Left ventricle myocardium inferior (tissue), 1 donor: Measurements from ENCODE around the gene SEMA4C. TPM values are rescaled to one million over a fixed set of nuclear protein-coding genes. Genes with fewer than 3 reads are reported as not detected.

Source experiments
- DNase-seq: peaks from one replicate; pipeline ENCODE4 v3.0.0-alpha.2; 2020
- H3K27ac ChIP-seq: fragments of 200-600 bp; replicated peaks from 2 replicates; pipeline ENCODE4 v1.8.0; 2021
- H3K27me3 ChIP-seq: fragments of 200-600 bp; 2 replicates; pipeline ENCODE4 v1.8.0; 2021; ENCODE audit warnings: low read depth
- H3K36me3 ChIP-seq: fragments of 200-600 bp; 2 replicates; pipeline ENCODE4 v1.8.0; 2021
- H3K4me1 ChIP-seq: fragments of 200-600 bp; 2 replicates; pipeline ENCODE4 v1.8.0; 2021
- H3K4me3 ChIP-seq: fragments of 200-600 bp; 2 replicates; pipeline ENCODE4 v1.8.0; 2021; ENCODE audit warnings: mild to moderate bottlenecking, moderate library complexity
- H3K9me3 ChIP-seq: fragments of 200-600 bp; replicated peaks from 2 replicates; pipeline ENCODE4 v1.8.0; 2021
- CTCF ChIP-seq: fragments of 200-600 bp; IDR thresholded peaks from 2 replicates; pipeline ENCODE4 v1.8.0; 2021; ENCODE audit warnings: antibody characterized with exemption, mild to moderate bottlenecking, borderline replicate concordance
- intact Hi-C: fragments of 100-400 bp; cut with micrococcal nuclease; formaldehyde crosslinking; loops from one replicate; pipeline ENCODE4 v1.11.0; 2022
- total RNA-seq: library from RNA; stranded (reverse); fragmentation: NEBNext Ultra II Directional; extraction: Animal tissue kit (Norgen Biotek cat#: 25700); gene quantifications from one replicate; pipeline ENCODE4 v1.2.1, GENCODE V29; 2021
- donor health status: DM: no; HTN: yes; CAD: no; lungs with severe emphysema.

The SEMA4C gene
- total RNA-seq, 1 donor from 2014 or later = 16.6 TPM

GRCh38 chr2:96856776-96857666 lies 12.9 kb downstream of the SEMA4C start:
- H3K9me3 ChIP-seq = no peaks in the 10 kb centered on the region
- peaks cover 51% of the 10 kb centered on the region for H3K4me1 ChIP-seq
- DNase-seq = no peak
- H3K27me3 ChIP-seq = no peaks in the 10 kb centered on the region
- H3K36me3 ChIP-seq = peaks cover 43% of the 10 kb centered on the region
- no peak for TF ChIP-seq CTCF
- peak overlapping the region; percentile 90 for H3K4me3 ChIP-seq
- H3K27ac ChIP-seq = peak overlapping the region; percentile 87
- intact Hi-C loops = loop anchor here (5.0 kb wide), 1 partner anchor 95 kb away; no protein-coding TSS in a partner anchor

- peaks cover 57% of the 10 kb centered on the region for H3K36me3 ChIP-seq
- no peaks in the 10 kb centered on the region for H3K27me3 ChIP-seq
- intact Hi-C loops = no loop called here
- H3K4me1 ChIP-seq = peaks cover 19% of the 10 kb centered on the region
- no peaks in the 10 kb centered on the region for H3K9me3 ChIP-seq
- no peak for DNase-seq
- TF ChIP-seq CTCF = no peak
- no peak overlapping the region for H3K4me3 ChIP-seq
- H3K27ac ChIP-seq = no peak overlapping the region
Observed at GRCh38 chr2:96853321-96853720, 16.6 kb downstream of the SEMA4C start.

GRCh38 chr2:96852667-96853066 lies 17.2 kb downstream of the SEMA4C start:
- Histone ChIP-seq H3K4me3 (no peak overlapping the region), H3K27ac (no peak overlapping the region), H3K36me3 (peaks cover 64% of the 10 kb centered on the region), H3K27me3 (no peaks in the 10 kb centered on the region), H3K9me3 (no peaks in the 10 kb centered on the region), H3K4me1 (peaks cover 24% of the 10 kb centered on the region)
- no peak for TF ChIP-seq CTCF
- intact Hi-C loops = no loop called here
- DNase-seq = no peak

- H3K27me3 ChIP-seq = no peaks in the 10 kb centered on the region
- DNase-seq = no peak
- no peaks in the 10 kb centered on the region for H3K9me3 ChIP-seq
- H3K4me3 ChIP-seq = no peak overlapping the region
- no peak for TF ChIP-seq CTCF
- peaks cover 25% of the 10 kb centered on the region for H3K4me1 ChIP-seq
- intact Hi-C loops = no loop called here
- peak overlapping the region; percentile 31 for H3K27ac ChIP-seq
- peaks cover 69% of the 10 kb centered on the region for H3K36me3 ChIP-seq
Observed at GRCh38 chr2:96848264-96848663, 21.6 kb downstream of the SEMA4C start.

- peaks cover 32% of the 10 kb centered on the region for H3K4me1 ChIP-seq
- H3K27me3 ChIP-seq = no peaks in the 10 kb centered on the region
- H3K27ac ChIP-seq = peak overlapping the region; percentile 31
- no peak for TF ChIP-seq CTCF
- H3K4me3 ChIP-seq = no peak overlapping the region
- no peak for DNase-seq
- H3K9me3 ChIP-seq = no peaks in the 10 kb centered on the region
- intact Hi-C loops = no loop called here
- peaks cover 62% of the 10 kb centered on the region for H3K36me3 ChIP-seq
Observed at GRCh38 chr2:96847586-96847985, 22.3 kb downstream of the SEMA4C start.
